ENCODE results near the gene MAPT.

The MAPT gene

GRCh38 chr17:46071796-46072195, 177.4 kb downstream of the MAPT start:
- DNase-seq: no peak

- DNase-seq: no peak
Observed at GRCh38 chr17:46072998-46073397, 178.6 kb downstream of the MAPT start.

GRCh38 chr17:46074540-46074939, 180.2 kb downstream of the MAPT start:
- DNase-seq: no peak

Data from CD4-positive, alpha-beta T cell treated with Interleukin-17A for 4 hours (primary cell).